Measurements from ENCODE around the gene CYSTM1. TPM values are rescaled to one million over a fixed set of nuclear protein-coding genes. Genes with fewer than 3 reads are reported as not detected.

CYSTM1 gene
- total and polyA plus RNA-seq, 2 donors (not counting 1 experiment from before 2014, with no cell fraction given) = 6.2 to 17.0 TPM

DNA sequence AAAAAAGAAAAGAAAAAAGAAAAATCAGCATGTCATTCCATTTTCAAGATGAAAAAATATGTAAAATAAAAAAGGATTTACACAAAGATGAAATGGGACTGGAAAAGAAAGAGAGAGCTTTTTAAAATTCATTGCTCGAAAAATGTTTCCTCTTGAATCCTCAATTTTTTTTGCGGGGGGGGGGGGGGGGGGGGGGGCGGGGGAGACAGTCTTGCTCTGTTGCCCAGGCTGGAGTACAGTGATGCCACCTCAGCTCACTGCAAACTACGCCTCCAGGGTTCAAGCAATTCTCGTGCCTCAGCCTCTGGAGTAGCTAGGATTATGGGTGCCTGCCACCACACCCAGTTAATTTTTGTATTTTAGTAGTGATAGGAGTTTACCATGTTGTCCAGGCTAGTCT lies 111.4 kb downstream of the CYSTM1 start:
- CTCF ChIA-PET = interaction anchor here (2.1 kb wide), 1 partner anchor 17 kb away, joined by 5 read pairs; the partner anchor contains the start of gene PFDN1
- POLR2A ChIA-PET = interaction anchor here (0.9 kb wide), 1 partner anchor 16 kb away, joined by 7 read pairs; no protein-coding TSS in a partner anchor

DNA sequence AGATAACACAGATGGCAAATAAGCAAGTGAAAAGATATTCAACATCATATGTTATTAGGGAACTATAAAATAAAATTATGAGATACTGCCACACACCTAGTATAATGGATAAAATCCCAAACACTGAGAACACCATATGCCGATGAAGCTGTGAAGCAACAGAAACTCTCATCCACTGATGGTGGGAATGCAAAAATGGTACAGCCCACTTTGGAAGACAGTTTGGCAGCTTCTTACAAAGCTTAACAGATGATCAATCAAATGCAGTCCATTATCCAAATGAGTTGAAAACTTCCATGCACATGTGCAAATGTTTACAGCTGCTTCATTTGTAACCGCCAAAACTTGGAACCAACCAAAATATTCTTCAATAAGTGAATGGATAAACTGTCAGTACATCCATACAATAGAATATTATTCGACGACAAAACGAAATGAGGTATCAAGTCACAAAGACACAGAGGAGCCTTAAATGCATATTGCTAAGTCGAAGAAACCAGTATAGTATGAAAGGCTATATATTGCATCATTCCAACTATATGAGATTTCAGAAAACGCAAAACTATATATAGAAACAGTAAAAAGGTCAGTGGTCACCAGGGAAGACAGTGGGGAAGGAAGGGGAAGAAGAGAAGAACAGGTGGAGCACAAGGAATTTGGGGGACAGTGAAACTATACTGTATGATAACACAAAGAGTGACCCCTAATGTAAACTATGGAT lies 113.0 kb downstream of the CYSTM1 start:
- no peak overlapping the region for H3K27ac Mint-ChIP-seq
- no peak overlapping the region for H2AFZ ChIP-seq (ENCODE audit: insufficient read depth, low read depth, low read length, poor library complexity, severe bottlenecking)
- peaks cover 0 to 1% of the 10 kb centered on the region in 2 experiments for H3K36me3 ChIP-seq (replicated peaks in 1 of 2; ENCODE audit: control extremely low read depth in 1 of 2, control insufficient read depth in 1 of 2, extremely low read depth in 1 of 2, insufficient read depth in 2 of 2, low read length in 1 of 2)
- H3K9me3 Mint-ChIP-seq (ENCODE audit: insufficient read depth) = no peaks in the 10 kb centered on the region
- H3K27me3 ChIP-seq (replicated peaks in 1 of 4; ENCODE audit: control extremely low read depth in 1 of 4, control insufficient read depth in 3 of 4, insufficient read depth in 4 of 4, low read length in 3 of 4) = no peaks in the 10 kb centered on the region
- H3K4me2 ChIP-seq (replicated peaks; ENCODE audit: low read depth, low read length, poor library complexity, severe bottlenecking) = no peak overlapping the region
- H3K9me3 ChIP-seq (ENCODE audit: control extremely low read depth in 1 of 3, control insufficient read depth in 2 of 3, insufficient read depth in 1 of 3, low read length in 2 of 3) = no peaks in the 10 kb centered on the region
- no peak overlapping the region for H3K4me3 ChIP-seq (ENCODE audit: control extremely low read depth in 1 of 5, extremely low read depth in 1 of 5, insufficient read depth in 1 of 5, low read depth in 2 of 5, low read length in 4 of 5)
- H3K4me1 ChIP-seq (ENCODE audit: control insufficient read depth in 2 of 2, insufficient read depth in 2 of 2, low read length in 2 of 2) = peaks cover 14 to 15% of the 10 kb centered on the region in 2 donors
- intact Hi-C loops (cut with micrococcal nuclease) = no loop called here
- H3K27ac ChIP-seq (ENCODE audit: low read length in 2 of 2) = no peak overlapping the region
- no peak overlapping the region for H3K4me3 Mint-ChIP-seq
- no peak for DNase-seq
- WGBS (ENCODE audit: insufficient coverage) = 100% methylated on average over 1 of the region's 7 CpGs
- POLR2A ChIA-PET = interaction anchor here (0.6 kb wide), 1 partner anchor 9 kb away, joined by 5 read pairs; no protein-coding TSS in a partner anchor
- no peak for TF ChIP-seq CTCF (IDR thresholded peaks at IDR 0.05)
- TF ChIP-seq EZH2 (IDR thresholded peaks at IDR 0.05; ENCODE audit: borderline replicate concordance, insufficient read depth, low read depth, low read length, poor library complexity, severe bottlenecking) = no peak
- no peaks in the 10 kb centered on the region for H4K20me1 ChIP-seq (ENCODE audit: control insufficient read depth, insufficient read depth, low read length, poor library complexity, severe bottlenecking)
- H3K9ac ChIP-seq (ENCODE audit: low read length) = no peak overlapping the region
- H3K27me3 Mint-ChIP-seq = no peaks in the 10 kb centered on the region
- H3K79me2 ChIP-seq (ENCODE audit: control insufficient read depth, insufficient read depth, low read length) = peaks cover 70% of the 10 kb centered on the region
- ATAC-seq (ENCODE audit: low read depth) = no peak
- peaks cover 21% of the 10 kb centered on the region for H3K4me1 Mint-ChIP-seq
- CTCF ChIA-PET = interaction anchor here (2.1 kb wide), 1 partner anchor 15 kb away, joined by 5 read pairs; the partner anchor contains the start of gene PFDN1

More for the DNA sequence above, 111.4 kb downstream of the CYSTM1 start:
- H3K36me3 ChIP-seq (replicated peaks in 1 of 2; ENCODE audit: control extremely low read depth in 1 of 2, control insufficient read depth in 1 of 2, extremely low read depth in 1 of 2, insufficient read depth in 2 of 2, low read length in 1 of 2) = no peaks in the 10 kb centered on the region
- no peak overlapping the region for H3K4me3 Mint-ChIP-seq
- H3K9me3 Mint-ChIP-seq (ENCODE audit: insufficient read depth) = no peaks in the 10 kb centered on the region
- ATAC-seq (ENCODE audit: low read depth) (no peak), DNase-seq (no peak)
- no peak overlapping the region for H3K27ac ChIP-seq (ENCODE audit: low read length in 2 of 2)
- intact Hi-C loops (cut with micrococcal nuclease) = no loop called here
- H3K4me3 ChIP-seq (ENCODE audit: control extremely low read depth in 1 of 5, extremely low read depth in 1 of 5, insufficient read depth in 1 of 5, low read depth in 2 of 5, low read length in 4 of 5) = no peak overlapping the region
- peaks cover 61% of the 10 kb centered on the region for H3K79me2 ChIP-seq (ENCODE audit: control insufficient read depth, insufficient read depth, low read length)
- no peak for TF ChIP-seq EZH2 (IDR thresholded peaks at IDR 0.05; ENCODE audit: borderline replicate concordance, insufficient read depth, low read depth, low read length, poor library complexity, severe bottlenecking)
- H4K20me1 ChIP-seq (ENCODE audit: control insufficient read depth, insufficient read depth, low read length, poor library complexity, severe bottlenecking) = no peaks in the 10 kb centered on the region
- WGBS (ENCODE audit: insufficient coverage) = no CpG with 5 or more reads among the region's 5 CpGs
- no peak overlapping the region for H3K4me2 ChIP-seq (replicated peaks; ENCODE audit: low read depth, low read length, poor library complexity, severe bottlenecking)
- H3K4me1 Mint-ChIP-seq = peaks cover 27% of the 10 kb centered on the region
- H3K4me1 ChIP-seq (ENCODE audit: control insufficient read depth in 2 of 2, insufficient read depth in 2 of 2, low read length in 2 of 2) = peaks cover 15 to 19% of the 10 kb centered on the region in 2 donors
- H2AFZ ChIP-seq (ENCODE audit: insufficient read depth, low read depth, low read length, poor library complexity, severe bottlenecking) = no peak overlapping the region
- no peak overlapping the region for H3K27ac Mint-ChIP-seq
- no peaks in the 10 kb centered on the region for H3K27me3 Mint-ChIP-seq
- H3K9me3 ChIP-seq (ENCODE audit: control extremely low read depth in 1 of 3, control insufficient read depth in 2 of 3, insufficient read depth in 1 of 3, low read length in 2 of 3) = no peaks in the 10 kb centered on the region
- no peaks in the 10 kb centered on the region for H3K27me3 ChIP-seq (replicated peaks in 1 of 4; ENCODE audit: control extremely low read depth in 1 of 4, control insufficient read depth in 3 of 4, insufficient read depth in 4 of 4, low read length in 3 of 4)
- H3K9ac ChIP-seq (ENCODE audit: low read length) = no peak overlapping the region

Data from B cell (primary cell).